GM18858 (cell line): ENCODE data around the gene APOC4.
"Not testable (repeated sequence)": the region's sequence is repeated elsewhere in the genome, so short reads cannot be mapped to it uniquely, and the experiment has no call there.

Source experiments
- ATAC-seq: cut with Tn5 transposase; IDR thresholded peaks from one replicate; pipeline ENCODE4 v1.9.1; 2021; ENCODE audit not compliant: unreplicated experiment

APOC4 gene

DNA sequence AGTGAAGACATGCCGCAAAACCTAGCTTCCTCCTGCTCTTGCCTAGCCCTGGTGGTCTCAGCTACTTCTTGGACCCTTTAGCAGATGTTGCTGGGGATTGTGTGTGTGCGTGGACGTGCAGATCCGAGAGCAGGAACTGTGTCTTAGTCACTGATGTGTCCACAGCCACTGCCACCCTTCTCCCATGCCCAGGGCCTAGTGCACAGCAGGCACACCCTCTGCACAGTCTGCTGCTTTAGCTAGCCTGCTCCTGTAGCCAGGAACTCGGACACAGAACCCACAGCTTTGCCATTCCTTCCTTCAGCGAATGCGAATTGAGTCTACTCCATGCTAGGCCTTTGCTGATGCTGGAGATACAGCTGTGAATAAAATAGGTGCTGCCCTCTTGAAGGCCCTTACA is 15.5 kb downstream of the APOC4 start:
- ATAC-seq, result no peak

DNA sequence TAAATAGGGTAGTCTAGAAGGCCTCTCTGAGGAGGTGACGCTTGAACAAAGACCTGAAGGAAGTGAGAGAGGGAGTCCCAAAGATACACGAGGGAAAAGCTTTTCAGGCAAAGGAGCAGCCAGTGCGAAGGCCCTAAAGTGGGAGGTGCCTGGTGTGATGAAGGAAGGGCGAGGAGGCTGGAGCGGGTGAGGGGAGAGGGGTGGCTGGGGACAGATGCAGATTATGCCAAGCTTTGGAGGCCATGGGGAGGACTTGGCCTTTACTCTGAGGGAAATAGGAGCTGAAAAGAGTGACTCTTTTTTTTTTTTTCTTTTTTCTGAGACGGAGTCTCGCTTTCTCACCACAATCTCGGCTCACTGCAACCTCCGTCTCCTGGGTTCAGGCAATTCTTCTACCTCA is 16.1 kb downstream of the APOC4 start:
- ATAC-seq, result no peak

DNA sequence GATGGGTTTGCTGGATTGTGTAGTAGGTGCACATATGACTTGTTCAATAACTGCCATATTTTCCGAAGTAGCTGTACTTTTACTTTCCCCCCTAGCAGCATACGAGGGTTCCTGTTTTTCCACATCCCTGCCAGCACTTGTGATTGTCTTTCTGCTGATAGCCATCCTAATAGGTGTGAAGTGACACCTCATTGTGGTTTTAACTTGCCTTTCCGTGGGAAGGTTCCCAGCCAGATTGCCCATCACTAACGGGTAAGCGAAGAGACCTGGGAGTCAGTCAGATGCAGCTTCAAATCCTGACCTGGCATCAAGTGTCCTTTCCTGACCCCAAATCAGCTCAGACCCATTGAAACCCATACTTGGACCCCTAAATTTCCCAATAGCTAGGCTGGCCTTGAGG is 17.7 kb downstream of the APOC4 start:
- ATAC-seq, result no peak

DNA sequence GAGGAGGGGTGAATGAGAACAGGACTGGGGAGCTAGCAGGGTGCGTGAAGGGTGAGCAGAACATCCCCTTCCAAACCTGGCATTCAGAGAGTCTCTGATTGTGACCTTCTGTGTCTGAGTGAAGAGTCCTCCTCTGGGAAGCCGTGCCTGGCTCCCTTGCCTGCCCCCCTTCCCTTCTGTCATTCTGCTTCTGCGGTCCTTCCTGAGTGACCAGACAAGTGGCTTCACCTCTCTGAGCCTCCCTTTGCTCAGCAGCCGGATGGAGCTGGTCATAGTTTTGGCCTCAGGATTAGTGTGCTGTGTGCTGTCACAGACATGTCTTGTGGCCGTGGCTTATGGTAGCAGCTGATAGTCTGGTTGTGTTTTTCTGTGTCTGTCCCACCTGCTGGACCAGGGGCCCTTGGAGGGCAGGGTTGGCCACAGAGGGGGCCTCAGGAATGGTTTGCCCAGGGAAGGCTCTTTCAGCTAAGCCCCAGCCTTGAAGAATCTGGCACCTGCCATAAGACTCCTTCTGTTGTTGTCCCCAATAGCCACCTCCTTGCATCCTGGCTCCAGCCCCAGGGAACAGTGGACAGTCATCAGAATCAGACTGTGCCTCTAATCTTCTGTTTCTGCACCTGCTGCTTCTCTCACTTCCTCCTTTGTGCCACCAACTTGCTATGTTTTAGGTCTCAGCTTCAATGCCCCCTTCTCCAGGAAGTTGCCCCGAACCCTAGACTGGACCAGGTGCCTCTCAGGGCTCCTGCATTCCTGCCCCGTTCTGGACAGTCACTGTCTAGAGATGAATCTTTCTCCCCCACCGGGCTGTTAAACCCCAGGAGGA is 19.1 kb downstream of the APOC4 start:
- no peak for ATAC-seq

DNA sequence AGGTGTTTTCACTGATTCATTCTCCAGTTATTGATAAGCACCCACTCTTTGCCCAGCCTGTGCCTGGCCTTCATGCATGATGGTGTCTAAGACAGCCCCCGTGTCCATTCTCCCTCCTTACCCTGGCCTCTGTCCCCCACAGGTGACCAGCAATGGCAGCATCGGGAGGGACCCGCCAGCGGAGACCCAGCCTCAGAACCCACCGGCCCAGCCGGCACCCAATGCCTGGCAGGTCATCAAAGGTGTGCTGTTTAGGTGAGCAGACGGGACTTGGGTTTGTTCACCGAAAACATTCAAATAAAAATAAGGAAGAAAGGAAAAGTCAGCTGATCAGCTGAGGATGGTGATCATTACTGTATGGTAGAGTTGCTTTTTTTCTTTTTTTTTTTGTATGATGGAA is 19.8 kb downstream of the APOC4 start:
- ATAC-seq, result no peak

DNA sequence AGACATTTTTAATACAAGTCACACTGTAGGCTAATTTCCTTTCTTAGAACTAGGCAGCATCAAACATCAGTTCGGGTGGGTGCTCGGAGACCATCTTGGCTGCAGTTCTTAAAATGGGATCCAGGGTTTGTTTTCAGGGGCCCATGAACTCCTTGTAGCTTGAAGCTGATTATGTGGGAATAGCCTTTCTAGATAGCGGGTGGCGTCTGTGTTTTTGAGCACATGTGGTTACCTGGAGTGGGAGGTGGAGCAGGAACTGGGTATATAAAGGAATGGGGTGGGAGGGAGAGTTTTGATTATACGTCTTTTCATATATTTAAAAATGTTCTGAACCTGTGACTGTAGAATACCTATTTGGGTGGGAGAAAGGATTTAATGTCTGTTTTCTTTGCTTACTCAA is 26.1 kb downstream of the APOC4 start:
- ATAC-seq, result no peak

DNA sequence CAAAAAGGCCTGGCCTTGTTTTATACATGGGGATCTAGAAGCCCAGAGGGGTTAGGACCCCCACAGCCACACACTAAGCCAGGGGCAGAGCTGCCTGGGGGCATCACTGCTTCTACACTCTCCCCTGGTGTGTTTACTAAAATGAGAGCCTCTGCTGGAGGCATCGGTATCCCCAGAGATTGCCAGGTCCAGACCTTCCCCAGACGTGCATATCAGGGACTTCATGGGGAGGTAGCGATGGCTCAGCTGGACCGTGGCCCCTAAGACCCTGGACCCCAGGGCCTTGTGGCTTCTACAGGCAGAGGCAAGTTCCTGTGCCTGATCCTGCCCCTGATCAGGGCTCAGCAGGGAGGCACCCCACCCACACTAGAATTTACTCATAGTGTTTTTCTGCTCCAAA is 26.6 kb downstream of the APOC4 start:
- no peak for ATAC-seq

DNA sequence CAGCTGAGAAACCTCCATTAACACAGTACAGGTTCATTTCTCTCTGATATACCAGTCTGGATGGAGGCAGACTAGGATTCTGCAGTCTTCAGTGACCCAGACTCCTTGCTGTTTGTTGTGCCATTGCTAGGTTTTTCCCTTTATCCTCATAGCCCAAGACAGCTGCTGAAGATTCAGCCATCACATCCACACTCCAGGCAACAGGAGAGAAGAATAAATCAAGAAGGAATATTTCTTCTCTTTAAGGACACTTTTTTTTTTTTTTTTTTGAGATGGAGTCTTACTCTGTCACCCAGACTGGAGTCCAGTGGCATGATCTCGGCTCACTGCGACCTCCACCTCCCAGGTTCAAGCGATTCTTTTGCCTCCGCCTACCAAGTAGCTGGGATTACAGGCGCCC is 27.4 kb downstream of the APOC4 start:
- no peak for ATAC-seq

- not testable (repeated sequence) for ATAC-seq
Observed at GRCh38 chr19:44971451-44971850, 29.4 kb downstream of the APOC4 start.

- no peak for ATAC-seq
Observed at GRCh38 chr19:44972802-44973201, 30.8 kb downstream of the APOC4 start.

DNA sequence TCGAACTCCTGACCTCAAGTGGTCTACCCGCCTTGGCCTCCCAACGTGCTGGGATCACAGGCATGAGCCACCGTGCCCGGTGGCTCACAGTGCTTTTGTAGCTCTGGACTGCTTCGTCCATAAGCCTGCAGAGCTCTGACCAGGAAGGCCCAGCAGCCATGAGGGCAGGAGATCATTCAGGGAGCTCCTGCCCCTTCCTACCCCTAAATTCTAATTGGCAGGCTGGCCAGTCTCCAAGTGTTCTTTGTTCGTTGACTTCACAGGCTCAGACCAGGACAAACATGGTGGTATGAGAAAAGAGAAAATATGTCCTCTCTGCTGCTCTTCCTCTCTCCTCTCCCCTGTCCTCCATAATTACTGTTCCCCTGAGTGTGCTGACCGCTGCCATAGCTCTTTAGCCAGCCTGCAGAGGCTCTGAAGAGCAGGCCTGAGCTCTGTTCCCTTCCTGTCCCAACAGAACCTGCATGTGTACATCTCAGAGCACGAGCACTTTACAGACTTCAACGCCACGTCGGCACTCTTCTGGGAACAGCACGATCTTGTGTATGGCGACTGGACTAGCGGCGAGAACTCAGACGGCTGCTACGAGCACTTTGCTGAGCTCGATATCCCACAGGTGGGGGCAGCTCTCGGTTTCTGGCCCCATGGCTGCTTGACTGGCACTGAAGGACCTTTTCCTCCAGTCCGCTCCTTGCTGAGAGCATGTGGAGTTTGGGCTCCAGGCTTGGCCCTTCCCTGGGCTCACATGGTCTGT is 32.1 kb downstream of the APOC4 start:
- no peak for ATAC-seq

- ATAC-seq, result no peak
Observed at GRCh38 chr19:44974857-44975256, 32.8 kb downstream of the APOC4 start.

DNA sequence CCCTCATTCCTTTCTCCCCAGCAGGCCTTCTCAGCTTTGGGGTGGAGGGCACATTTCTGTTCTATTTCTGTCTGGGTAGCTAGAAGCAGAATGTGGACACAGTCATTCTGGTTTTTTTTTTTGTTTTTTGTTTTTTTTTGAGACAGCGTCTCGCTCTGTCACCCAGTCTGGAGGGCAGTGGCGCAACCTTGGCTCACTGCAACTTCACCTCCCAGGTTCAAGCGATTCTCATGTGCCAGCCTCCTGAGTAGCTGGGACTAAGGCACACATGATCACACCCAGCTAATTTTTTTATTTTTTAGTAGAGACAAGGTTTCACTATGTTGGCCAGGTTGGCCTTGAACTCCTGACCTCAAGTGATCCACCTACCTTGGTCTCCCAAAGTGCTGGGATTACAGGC is 33.4 kb downstream of the APOC4 start:
- ATAC-seq, result no peak

- ATAC-seq, result no peak
Observed at GRCh38 chr19:44984005-44984404, 42.0 kb downstream of the APOC4 start.

- ATAC-seq, result no peak
Observed at GRCh38 chr19:44985445-44985844, 43.4 kb downstream of the APOC4 start.

- no peak for ATAC-seq
Observed at GRCh38 chr19:44986389-44986788, 44.4 kb downstream of the APOC4 start.

DNA sequence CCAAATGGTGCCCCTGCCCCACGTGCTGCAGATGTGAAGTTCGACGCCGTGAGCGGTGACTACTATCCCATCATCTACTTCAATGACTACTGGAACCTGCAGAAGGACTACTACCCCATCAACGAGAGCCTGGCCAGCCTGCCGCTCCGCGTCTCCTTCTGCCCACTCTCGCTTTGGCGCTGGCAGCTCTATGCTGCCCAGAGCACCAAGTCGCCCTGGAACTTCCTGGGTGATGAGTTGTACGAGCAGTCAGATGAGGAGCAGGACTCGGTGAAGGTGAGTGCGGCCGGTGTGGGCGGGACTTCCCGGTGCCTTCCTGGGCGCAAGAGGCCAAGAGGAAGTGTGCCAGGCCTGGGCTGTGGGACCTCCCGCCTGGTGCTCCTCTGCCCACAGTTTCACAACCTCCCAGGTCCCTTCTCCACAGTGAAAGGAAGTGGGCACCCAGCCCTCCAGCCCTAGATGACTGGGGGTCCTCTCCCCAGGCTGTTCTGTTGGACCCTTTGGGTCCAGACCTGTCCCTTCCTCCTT is 45.2 kb downstream of the APOC4 start:
- no peak for ATAC-seq

- ATAC-seq, result no peak
Observed at GRCh38 chr19:44988273-44988672, 46.2 kb downstream of the APOC4 start.

DNA sequence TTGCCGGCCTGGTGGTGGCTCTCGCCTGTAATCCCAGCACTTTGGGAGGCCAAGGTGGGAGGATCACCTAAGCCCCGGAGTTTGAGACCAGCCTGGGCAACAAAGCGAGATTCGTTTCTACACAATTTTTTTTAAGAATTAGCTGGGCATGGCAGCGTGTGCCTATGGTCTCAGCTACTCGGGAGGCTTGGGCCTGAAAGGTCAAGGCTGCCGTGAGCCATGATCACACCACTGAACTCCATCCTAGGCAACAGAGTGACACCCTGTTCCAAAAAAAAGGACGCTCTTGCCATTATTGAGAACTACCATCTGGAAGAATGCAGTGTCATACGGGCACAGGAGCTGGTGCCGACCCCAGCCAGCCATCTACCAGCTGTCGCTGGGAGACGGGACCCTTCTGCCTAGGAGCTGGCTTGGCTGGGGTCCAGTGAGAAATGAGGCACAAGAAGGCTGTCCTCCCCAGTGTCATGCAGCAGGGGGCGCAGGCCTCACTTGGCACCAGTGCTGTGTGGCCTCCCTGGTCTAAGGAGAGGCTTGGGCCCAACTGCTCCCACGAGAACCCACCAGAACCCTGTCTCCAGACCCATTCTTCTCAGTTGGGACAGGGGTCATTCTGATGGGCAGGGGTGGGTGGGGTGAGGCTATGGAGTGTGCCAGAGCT is 47.0 kb downstream of the APOC4 start:
- ATAC-seq, result no peak

- ATAC-seq, result no peak
Observed at GRCh38 chr19:44990459-44990858, 48.4 kb downstream of the APOC4 start.

DNA sequence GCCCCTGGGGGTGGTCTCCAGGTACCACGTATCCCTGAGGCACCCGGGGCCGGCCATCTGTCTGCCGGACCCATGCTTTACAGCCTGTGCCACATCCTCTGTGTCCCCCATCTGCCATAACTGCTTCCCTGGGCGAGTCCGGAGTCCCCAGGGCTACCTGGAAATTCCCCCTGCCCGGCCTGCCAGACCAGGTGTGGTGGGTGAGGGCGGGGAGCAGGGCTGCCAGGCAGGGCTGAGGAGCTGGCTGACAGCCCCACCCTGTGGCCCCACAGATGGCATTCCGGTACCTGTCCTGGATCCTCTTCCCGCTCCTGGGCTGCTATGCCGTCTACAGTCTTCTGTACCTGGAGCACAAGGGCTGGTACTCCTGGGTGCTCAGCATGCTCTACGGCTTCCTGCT is 48.9 kb downstream of the APOC4 start:
- no peak for ATAC-seq
